Measurements from ENCODE around the gene NCEH1.

DNA sequence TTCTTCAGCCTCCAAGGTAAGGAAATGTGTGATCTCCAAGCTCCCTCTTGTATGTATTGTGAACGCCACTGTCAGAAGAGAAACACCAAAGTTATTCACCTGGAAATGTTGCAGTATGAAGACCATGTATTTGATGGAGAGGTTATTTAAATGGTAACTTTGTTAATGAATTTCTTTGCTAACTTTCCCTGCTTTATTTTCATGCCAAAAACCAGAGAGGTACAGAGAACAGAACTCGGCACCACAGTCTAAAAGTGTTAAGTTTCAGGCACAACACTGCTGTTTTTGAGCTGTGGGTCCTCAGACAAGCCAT is 114.5 kb downstream of the NCEH1 start:
- TF ChIP-seq CTCF (IDR thresholded peaks at IDR 0.05; ENCODE audit: borderline replicate concordance, extremely low read depth, low read length, poor library complexity, severe bottlenecking): no peak
- no peak for TF ChIP-seq EZH2 (IDR thresholded peaks at IDR 0.05; ENCODE audit: borderline replicate concordance, low read depth, low read length, severe bottlenecking)

Measured in DND-41 (cell line).